Activated CD4-positive, alpha-beta T cell treated with anti-CD3 and anti-CD28 coated beads for 4 hours (primary cell): ENCODE data around the gene HIPK4.
"Not testable (repeated sequence)": the region's sequence is repeated elsewhere in the genome, so short reads cannot be mapped to it uniquely, and the experiment has no call there.

Experiments
- DNase-seq, 2 donors: peaks; one replicate each; pipeline ENCODE4 v3.0.0-alpha.2; 2020

Gene HIPK4

GRCh38 chr19:40392894-40393517 lies 3.0 kb upstream of the HIPK4 start:
- no peak for DNase-seq

DNA sequence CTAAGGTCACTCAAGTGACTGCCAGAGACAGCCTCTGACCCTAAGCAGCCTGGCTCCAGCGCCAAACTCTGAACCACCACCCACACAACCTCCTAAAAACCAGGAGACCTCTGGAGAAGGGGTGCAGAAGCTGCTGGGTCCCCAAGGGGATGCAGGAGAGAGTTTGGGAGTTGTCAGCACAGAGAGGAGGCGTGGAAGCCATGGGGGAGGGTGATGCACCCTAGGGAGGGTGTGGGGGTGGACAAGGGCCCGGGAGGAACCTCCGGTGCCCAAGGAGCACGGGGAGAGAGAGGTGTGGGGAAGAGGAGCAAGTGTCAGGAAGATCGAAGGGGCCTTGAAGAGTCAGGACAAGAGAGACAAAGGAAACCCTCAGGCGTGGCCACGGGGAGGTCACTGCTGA lies 2.1 kb upstream of the HIPK4 start:
- DNase-seq: no peak

DNA sequence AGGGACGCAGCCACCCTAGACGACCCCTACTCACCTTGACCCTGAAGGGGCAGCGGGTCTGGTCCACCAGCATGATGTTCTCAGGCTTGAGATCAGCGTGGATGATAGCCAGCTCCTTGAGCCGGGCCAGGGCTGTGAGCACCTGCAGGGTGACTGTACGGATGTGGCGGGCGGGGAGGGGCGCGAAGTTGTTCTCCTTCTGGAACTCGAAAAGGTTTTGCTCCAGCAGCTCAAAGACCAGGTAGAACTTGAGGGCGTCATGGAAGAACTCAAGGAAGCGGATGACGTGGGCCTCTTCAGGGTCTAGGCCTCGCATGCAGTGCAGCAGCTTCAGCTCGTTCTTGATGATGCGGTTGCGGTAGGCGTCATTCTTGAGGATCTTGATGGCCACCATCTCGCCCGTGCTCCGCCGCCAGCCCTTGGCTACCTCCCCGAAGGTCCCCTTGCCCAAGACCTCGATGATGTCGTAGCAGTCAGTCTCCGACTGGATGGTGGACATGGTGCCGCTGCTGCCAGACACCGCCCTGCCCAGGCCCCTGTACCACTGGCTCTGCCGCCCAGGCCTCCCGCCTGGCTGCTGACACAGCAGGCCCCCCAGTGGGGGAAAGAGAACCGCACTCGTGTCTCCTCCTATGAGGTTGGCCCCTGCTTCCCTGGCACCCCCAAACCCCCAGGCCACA lies 437 bp downstream of the HIPK4 start:
- DNase-seq: no peak

GRCh38 chr19:40388481-40388880 lies 1.5 kb downstream of the HIPK4 start:
- DNase-seq: no peak

DNA sequence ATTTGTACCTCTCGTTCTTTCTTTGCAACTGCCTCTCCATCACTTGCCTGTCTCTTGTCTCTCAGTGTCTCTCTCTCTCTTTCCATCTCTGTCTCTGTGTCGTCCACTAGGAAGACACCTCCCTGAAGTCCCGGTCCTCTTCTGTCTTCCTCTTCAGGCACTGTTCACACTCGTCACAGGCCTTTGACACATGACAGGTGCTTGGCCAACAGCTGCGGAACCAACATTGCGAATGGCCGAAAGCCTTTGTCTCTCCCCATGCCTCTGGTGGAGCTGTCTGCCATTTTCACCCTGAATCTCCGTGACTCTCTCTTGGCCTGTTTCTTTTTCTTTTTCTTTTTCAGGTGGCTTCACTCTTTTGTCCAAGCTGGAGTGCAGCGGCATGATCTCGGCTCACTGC lies 2.8 kb downstream of the HIPK4 start:
- no peak for DNase-seq

GRCh38 chr19:40383668-40384248 lies 6.2 kb downstream of the HIPK4 start:
- DNase-seq: no peak

- DNase-seq: no peak
Observed at GRCh38 chr19:40381321-40381720, 8.7 kb downstream of the HIPK4 start.

DNA sequence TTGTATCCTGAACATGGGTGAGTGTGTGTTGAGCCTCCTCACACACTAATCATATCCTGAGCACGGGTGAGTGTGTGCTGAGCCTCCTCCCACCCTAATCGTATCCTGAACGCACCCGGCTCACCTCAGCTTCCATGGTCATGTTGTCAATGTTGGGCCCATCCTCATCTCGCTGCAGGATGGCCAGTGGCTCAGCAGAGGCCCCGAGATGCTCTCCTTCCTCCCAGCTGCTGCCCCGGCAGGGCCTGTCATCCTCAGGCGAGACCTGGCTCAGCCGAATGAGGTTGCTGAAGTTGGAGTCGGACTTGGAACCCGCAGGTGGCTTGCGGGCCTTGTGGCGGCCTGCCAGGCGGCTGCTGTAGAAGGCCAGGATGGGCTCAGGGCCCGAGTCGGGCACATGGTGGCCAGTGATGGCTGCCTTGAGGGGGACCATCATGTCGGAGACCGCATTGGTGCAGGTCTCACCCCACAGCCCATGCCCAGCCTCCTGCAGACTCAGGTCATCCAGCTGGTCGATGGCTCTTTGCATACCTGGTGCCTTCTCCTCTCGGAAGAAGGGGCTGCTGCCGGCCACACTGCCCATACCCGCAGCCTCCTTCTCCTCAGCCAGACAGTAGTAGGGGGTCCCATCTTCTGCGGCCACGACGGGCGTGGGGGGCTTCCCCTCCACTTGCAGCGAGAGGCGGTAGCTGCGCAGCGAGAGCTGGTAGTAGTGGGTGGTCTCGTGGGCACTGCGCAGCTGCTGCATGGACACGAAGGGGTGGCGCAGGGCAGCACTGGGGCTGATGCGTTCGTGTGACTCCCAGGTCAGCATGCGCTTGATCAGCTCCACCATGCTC lies 9.6 kb downstream of the HIPK4 start:
- DNase-seq: no peak

DNA sequence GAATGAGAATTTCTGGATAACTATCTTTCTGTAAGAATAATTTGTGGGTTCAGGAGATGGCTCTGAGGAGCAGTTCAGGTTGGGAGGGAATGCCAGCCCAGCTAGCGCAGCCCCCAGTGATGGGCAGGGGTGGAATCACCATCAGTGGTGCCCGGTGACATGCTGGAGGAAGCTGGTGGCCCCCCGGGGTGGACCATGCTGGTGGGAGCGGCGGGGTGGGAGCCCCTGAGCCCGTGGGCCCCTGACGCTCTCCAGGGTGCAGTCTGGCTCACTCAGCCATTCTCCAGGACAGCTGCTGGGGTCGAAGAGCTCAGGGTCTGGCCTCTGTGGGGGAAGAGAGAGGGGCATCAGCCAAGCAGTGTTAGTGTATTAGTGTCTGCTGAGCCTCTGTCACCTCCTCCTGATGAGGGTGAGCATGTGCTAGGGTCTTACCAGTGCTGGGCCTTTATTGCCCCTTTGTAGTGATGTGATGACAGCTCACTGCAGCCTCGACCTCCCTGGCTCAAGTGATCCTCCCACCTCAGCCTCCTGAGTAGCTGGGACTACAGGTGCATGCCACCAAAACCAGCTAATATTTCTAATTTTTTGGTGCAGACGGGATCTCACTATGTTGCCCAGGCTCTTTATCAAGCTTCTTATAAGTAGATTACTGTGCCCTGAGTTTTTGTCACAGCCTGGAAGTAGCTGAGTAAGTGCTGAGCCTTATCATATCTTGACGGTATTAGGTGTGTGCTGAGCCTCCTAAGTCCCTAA lies 10.4 kb downstream of the HIPK4 start:
- no peak for DNase-seq

GRCh38 chr19:40378509-40378908 lies 11.5 kb downstream of the HIPK4 start:
- no peak for DNase-seq

DNA sequence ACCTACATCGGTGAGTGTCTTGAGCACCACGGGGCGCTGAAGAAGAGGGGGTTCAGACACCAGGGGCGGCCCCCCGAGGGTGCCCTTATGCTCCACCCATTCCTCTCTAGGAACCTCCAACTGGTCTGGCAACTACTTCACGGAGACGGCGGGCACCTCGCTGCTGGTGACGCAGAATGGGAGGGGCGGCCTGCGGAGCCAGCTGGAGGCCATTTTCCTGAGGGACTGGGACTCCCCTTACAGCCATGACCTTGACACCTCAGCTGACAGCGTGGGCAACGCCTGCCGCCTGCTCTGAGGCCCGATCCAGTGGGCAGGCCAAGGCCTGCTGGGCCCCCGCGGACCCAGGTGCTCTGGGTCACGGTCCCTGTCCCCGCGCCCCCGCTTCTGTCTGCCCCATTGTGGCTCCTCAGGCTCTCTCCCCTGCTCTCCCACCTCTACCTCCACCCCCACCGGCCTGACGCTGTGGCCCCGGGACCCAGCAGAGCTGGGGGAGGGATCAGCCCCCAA lies 12.1 kb downstream of the HIPK4 start:
- DNase-seq: no peak

- DNase-seq: no peak
Observed at GRCh38 chr19:40376286-40376862, 13.6 kb downstream of the HIPK4 start.

GRCh38 chr19:40374084-40374483 lies 15.9 kb downstream of the HIPK4 start:
- no peak for DNase-seq

- no peak for DNase-seq
Observed at GRCh38 chr19:40371802-40372122, 18.2 kb downstream of the HIPK4 start.

- DNase-seq: no peak
Observed at GRCh38 chr19:40370997-40371801, 18.8 kb downstream of the HIPK4 start.

DNA sequence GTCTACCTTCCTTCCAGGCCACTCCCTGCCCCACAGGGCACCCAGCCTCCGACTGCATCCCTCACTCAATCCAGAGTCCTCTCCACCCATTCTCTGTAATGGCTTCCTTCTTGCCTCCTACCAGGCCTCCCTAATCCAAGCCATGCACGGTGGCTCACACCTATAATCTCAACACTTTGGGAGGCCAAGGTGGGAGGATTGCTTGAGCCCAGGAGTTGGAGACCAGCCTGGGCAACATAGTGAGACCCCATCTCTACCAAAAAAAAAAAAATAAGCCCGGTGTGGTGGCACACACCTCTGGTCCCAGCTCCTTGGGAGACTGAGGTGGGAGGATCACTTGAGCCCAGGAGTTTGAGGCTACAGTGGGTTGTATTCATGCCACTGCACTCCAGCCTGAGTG lies 19.7 kb downstream of the HIPK4 start:
- DNase-seq: not testable (repeated sequence)

- no peak for DNase-seq
Observed at GRCh38 chr19:40369797-40370196, 20.2 kb downstream of the HIPK4 start.

DNA sequence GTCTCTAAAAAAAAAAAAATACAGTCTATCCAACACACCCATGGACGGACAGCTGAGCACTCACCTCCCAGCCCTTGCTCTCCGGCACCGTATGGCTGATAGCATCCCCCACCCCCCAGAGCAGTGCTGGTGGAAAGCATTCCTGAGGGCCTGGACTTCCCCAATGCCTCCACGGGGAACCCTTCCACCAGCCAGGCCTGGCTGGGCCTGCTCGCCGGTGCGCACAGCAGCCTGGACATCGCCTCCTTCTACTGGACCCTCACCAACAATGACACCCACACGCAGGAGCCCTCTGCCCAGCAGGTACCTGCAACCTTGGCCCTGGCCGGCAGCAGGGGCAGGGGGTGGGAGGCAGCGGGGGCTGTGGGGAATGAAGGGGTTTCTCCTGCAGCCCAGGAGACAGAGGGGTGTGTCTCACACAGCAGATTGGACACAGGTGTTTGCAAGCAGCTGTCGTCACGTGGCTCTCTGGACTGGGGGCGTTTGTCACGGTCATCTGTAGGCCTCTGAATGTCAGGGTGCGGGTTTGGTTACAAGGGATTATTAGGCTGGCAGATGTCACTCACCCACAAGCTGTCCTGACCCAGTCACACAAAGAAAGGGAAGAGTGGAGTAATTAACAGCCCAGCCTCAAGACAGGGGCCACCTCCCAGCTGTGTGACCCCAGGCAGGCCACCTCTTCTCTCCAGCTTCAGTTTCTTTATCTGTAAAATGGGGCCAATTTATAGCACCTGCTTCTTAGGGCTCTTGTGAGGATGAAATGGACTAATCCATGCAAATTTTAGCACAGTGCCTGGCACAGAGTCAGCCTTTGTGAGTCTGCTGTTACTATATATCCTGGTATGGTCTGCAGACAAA lies 22.2 kb downstream of the HIPK4 start:
- DNase-seq: no peak

DNA sequence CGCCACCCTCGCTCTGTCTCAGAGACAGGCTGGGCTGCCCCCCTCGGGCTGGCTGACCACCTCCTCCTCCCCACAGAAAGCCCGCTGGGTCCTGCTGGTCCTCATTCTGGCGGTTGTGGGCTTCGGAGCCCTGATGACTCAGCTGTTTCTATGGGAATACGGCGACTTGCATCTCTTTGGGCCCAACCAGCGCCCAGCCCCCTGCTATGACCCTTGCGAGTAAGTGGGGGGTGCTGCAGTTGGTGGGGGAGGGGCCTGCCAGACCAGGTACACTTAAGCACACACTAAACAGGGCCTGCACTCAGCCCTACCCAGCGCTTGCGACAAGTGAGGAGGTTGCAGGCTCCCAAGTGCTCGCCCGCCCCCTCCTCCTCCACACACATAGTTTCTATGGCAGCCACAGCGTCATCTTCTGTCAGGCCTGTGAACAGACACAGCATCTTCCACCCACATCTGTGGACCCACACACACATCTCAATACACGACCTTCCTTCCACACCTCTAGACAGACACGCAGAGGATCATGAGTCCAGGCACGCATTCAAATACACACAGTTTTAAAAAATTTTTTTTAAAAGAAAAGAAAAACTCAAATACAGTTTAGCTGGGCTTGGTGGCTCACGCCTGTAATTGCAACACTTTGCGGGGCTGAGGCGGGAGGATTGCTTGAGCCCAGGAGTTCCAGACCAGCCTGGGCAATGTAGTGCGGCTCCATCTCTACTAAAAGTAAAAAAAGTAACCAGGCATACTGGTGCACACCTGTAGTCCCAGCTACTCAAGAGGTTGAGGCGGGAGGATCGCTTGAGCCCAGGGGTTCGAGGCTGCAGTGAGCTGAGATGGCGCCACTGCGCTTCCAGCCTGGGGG lies 23.1 kb downstream of the HIPK4 start:
- DNase-seq: no peak
